Superior temporal gyrus (tissue), 1 donor: ENCODE results near the gene NTN1.

ENCODE experiments used
- DNase-seq: peaks from one replicate; pipeline ENCODE4 v3.0.0-alpha.2; 2016; ENCODE audit errors: extremely low spot score

The NTN1 gene

DNA sequence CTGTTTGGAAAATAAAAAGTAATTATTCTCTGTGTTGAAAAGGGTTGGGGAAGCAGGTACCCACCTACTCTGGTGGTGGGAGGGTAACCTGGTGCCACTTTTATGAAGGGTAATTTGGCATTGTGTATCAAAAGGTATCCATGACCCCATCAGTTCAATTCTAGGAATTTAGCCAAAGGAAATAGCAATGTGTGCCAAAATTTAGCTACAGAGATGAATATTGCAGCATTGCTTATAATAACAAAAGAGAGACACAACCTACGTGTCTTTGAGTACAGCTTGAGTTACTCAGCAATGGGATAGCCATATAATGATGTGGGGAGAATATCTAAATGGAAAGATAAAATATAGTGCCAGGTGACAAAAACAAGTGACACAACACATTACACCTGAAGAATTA is 170.7 kb downstream of the NTN1 start:
- DNase-seq, result no peak

DNA sequence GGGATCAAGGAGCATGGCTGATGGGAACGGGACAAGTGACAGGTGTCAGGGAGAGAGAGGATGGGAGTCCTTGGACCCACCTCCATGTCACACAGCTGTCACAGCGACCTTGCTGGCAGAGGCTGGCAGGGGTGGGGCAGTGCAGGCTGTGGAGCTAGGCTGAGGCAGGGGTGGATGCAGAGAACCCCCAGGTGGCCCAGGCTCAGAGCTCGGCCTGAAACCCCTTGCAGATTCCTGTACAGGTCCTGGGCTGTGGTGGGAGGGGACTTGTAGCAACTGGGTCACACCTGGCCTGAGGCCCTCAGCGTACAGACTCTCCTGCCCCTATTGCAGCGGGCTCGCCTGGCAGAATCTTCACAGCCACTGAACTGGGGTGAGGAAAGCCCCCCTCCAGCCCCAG is 174.1 kb downstream of the NTN1 start:
- no peak for DNase-seq

DNA sequence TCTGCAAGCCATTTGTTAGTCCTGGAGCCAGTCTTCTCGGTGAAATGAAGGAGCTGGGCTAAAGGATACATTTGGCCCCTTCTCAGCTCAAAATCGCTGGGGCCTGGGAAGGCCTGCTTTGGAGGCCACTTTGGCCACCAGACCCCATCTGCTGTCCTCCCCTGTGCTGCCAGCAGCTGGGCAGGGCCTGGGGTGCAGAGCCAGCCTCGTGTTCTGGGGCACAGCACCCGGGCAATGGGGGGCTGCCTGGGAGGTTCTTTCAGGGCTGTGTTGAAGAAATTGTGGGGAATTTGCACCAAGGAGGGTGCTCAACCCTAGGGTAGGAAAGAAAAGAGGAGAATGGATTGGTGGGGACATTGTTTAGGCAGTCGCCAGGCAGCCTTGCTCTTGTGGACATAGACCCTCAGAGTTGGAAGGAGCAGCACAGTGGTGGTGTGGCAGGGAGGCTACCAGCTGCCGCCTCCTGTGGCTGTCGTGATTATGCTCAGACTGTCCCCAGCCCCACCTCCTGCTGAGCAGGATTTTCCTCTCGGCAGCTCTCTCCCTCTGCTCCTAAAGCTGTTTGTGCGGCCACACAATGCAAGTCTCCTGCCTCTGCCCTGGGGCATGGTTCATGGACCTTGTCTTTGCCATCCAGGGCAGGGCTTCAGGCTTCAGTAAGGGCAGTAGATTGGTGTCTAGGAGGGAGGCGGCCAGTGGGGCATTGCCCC is 174.8 kb downstream of the NTN1 start:
- DNase-seq, result no peak

DNA sequence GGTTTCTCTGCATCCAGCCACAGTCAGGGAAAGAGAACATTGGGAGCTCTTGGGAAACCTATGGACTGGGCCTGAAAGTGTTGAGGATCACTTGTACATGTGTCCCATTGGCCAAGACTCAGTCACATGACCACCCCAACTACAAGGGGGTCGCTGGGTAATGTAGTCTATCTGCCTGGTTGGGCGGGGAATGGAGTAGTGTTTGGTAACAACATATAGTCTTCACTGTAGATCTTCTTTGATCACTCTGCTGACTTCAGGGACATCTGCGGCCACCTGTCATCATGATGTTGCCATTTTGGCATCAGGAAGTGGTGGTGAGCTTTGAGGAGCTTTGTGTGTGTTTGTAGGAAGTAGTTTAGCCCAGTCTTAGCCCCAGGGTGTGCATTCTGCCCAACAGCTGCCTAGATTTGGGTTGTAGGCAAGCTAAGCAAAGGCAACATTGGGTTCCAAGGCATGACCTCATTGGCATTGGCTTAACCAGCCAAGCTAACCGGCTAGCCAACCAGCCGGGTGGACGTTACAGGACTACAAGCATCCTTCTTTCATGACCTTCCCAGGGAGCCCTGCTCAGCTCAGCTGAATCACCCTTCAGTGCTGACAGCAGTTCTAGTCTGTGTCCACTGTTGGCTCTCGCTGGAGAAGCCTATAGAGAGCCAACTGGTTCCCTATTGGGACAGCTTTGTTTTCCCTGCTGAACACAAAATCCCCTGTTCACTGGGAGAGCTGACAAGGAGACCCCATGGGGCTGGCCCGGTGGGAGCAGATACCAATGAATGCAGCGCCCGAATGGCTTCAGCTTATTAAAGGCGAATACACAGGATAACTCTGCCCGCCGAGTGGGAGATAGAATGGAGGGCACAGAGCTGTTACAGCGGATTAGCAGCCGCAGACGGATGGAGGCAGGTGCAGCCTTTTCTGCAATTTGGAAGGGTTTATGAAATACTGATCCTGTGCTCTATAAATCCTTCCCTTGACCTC is 178.6 kb downstream of the NTN1 start:
- no peak for DNase-seq

DNA sequence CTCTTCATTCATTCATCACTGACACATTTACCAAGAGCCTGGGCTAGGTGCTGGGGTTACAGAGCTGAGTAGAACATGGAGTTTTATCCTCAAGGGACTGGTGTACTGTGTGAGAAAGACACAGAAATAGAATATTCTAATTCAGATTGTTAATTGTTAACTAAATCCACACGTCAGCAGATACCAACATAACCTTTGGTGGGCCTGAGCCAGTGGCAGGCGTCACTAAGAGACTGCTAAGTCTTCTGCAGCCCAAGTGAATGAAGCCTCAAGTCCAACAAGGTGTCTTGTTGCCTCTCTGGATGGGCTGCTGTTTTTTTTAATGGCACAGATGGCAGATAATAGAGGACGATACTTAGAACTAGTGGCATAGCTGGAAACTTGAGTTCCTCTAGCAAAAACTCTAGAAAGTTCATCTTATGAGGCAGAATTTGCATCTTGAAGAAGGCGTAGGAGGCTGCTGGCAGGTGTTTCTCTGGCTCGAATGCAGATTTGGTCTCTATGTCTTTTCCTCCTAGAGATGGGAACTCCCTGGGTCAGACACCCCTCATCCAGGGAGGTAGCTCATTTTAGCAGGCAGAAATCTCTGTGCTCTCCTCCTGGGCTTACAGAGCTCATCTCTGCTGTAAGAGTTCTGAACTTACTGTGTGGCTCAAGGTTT is 179.5 kb downstream of the NTN1 start:
- DNase-seq, result no peak

DNA sequence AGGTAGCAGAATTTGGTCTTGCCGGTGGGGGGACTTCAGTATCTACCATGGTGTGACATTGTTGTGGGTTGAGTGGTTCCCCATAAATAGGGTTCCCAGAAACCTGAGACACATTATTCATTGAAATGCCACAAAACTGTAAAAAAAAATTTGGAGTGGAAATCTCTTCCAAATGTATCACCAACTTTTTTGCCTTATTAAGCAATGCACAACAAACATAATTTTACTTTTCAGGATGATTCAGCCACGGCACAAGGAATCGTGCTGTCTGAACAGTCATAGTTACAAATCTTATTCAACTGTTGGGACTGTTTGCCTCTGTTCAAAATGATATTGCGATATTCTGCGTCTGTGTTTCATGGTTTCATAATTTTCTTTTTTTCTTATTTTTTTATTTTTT is 181.2 kb downstream of the NTN1 start:
- DNase-seq, result no peak

DNA sequence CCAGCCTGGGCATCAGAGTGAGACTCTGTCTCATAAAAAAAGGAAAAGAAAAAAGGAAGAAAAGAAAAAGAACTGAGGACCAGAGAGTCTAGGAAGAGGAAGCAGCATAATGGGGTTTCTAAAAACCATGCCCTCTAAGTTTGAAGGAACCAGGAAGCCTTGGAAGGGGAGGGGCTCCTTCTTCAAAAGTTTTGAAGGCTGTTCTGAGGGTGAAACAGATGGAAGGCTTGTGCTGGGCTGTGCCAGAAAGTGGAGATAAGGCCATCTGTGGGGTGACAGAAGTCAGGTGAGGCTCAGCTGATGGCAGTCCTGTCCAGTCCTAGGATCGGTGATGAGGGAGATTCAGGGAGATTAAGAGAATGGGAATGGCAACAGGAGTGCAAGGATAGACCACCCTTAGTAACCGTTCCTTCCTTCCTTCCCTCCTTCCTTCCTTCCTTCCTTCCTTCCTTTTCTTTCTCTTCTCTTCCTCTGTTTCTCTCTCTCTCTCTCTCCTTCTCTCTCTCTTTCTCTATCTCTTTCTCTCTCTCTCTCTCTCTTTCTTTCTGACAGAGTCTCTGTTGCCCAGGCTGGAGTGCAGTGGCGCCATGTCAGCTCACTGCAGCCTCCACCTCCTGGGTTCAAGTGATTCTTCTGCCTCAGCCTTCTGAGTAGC is 182.6 kb downstream of the NTN1 start:
- DNase-seq, result no peak

DNA sequence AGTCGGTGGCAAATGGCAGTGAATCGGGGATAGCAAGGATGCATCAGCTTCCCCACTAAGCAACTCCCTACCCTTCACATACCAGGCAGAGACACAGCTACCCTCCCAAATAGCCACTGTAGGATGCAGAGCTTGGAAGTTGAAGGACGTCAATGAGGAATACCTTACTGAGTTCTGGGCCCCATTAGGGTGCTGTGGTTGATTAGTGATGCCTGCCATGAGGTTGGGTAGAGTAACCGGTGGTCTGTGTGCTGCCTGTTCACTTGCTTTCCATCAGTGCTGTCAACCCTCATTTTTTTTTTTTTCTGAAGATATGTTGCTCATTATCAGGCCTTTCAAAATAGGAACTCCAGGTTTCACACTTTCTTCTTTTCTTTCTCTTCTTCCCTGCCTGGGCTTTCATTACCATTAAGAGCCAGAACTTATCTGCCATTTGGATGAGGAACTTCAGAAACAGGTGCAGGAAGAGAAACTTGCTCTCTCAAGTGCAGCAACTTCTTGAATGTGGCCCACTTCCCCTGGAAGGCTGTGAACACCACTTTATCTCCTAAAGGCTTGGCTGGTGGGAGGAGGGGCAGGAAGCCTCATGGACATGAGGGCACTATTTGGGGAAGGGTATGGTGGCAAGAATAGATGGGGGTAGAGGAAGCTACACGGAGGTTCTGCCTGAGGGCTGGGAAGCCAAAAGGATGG is 183.5 kb downstream of the NTN1 start:
- DNase-seq, result no peak

DNA sequence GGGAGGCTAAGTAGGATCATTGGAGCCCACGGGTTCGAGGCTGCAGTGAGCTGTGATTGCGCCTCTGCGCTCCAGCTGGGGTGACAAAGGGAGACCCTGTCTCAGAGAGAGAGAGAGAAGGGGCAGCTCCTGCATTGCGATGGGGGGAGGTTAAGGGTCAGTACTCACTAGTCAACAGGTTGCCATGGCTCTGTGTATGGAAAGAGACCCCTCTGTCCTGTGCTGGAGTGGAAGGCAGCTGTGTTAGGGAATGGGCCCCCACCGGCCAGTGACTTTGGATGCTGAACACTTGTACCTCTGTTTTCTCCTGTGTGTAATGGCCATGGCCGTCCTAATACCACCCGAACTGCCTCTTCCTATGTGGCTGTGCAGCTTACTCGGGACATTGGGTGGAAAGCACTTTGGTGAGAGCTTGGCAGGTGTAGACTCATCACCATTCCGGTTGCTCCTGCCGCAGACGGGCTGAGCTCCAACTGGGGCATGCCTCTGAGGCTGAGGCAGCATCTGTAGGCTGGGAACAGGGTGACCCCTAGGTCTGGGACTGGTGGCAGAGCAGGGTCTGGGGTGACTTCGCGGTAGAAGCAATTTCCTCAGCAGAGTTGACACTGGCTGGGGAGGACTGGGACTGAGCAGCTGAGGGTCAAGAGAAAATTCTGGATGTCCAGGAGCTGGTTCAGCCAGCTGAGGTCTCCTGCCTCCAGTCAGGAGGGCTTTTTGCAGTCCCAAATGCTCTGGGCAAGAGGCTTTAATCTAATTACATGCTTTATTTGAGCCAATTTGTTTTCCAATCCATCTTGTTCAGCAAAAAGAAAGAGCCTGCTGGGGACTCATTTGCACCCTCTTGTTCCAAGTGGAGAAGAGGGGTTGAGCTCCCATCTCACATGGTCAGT is 184.5 kb downstream of the NTN1 start:
- DNase-seq, result no peak

DNA sequence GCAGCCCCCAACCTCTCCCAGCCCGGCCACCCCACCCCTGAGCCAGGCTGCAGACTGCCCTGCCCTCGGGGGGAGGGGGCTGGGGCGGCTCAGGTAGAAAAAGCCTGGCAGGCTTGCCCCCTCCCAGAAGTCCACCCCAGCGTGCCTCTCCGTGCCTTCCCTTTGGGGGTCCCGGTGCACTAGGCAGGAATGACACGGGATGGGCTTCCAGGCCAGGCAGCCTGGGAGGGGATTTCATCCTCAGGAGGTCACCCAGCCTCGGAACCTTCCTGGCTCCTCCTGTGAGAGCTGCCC is 185.0 kb downstream of the NTN1 start:
- no peak for DNase-seq

DNA sequence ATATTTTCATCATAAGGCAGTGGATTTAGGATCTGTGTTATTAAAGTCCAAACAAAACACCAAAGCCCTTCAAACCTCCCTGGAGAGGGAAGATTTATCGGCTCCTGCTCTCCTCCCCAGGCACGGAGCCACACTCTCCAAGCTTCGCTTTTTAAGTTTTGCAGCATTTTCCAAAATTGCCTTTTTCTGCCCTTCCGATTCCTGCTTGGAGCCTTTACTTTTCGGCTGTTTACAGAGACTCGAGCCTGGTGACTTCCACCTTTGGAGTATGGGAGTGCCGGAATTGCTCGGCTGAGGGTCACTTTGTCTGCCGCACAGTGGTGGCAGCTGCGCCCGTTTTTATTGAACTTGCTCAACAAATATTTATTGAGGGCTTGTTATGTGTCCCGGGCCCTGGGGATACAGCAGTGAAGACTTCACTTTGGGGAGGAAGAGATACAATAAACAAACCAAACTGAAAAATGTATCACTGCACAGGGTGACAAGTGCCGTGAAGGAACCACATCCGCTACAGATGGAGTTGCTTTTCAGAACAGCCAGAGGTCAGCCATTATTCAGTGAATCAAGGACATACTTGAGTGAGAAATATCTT is 185.5 kb downstream of the NTN1 start:
- no peak for DNase-seq

DNA sequence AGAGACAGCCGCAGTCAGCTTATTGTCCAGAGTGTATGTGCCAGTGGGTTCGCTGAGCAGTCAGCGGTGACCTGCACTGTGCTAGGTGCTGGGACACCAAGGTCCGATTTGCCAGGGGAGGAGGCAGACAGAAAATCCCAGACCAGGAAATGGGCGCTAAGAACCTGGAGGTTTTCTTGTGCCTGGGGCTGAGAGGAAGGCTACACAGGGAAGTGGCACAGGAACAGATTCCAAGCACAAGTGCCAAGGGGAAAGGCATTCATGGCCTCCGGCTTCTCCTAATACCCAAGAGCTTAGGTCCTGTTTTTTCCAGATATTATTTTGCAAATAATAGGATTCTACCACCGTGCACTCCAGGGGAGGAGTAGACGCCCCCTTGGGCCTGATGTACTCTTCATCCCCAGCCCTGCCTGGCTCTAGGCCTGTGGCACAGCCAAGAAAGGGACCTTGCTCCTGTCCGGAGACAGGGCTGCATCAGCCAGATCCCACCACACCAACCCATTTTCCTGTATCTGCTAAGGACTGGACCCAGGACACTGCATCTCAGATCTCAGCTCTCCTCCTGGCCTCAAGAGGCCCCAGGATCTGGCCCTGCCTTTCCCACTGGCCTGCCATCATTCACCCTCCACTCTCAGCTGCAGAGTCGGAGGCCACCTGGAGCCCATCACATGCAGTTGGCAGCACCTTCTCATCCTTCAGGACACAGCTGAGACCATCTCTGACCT is 187.2 kb downstream of the NTN1 start:
- no peak for DNase-seq

DNA sequence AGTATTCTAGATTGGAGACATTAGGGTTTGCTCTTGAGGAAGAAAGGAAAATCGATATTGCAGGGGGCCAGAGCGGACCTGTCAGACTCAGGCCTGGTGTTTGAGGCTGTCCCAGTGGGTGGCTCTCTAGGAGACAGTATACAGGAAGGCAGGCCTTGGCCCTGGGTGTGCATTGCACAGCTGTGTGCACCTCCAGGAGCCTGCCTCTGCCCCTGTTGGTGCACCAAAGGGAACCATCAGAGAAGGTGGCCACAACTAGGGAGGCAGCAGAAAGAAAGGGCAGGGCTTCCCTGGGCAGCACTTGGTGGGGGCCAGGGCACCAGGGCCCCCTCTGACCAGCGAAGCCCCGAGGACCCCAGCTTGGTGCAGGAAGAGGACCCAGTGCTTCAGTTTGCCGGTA is 188.0 kb downstream of the NTN1 start:
- no peak for DNase-seq

DNA sequence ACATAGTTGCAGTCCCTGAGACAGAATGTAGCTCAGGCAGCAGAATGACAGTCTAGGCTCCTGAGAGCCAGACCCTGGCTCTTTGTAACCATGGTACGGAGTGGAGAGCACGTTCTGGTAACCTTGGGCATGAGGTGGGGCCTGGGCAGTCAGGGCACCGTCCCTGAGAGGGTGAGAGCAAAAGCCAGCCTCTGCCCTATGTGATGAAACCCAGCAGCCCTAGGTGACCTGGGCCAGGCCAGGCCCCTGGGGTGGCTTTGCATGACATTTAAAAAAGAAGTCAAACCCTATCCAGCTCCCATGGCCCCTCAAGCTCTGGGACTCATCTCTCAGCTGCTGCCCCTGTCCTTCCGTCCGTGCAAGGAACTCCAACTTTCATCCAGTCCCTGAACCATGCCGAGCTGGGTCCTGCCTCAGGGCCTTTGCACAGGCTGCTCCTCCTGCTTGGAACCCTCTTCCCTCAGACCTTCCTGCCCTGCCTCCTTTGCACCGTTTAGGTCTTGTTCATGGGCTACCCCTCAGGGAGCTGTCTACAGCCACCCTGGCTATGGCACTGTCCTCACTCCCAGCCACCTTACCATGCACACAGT is 188.6 kb downstream of the NTN1 start:
- DNase-seq, result no peak

DNA sequence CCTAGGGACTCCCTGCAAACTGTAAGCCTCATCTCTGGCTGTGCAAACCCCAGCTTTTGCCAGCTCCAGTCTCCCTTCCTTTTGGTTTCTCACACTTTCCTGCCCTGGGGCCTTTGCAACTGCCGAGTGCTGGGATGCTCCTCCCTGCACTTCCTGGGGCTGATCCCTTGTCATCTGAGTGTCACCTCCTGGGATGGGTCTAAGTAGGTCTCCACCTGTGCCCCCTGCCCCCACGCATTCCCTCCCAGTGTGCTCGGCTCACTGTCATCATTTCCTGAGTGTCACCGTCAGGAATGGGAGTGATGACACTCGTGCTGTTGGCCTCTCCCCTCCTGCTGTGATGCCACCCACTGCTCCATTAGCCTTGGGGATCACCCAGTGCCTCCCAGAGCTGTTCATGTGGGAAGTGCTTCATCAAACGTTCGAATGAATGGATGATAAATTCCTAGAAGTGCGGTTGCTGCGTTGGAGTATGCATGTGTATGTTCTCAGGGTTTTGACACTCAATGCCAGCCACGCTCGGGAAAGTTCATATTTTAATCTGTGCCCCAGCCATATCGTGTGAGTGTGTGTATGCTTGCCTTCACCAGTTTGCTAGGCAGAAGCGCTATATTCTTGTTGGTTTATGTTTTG is 189.9 kb downstream of the NTN1 start:
- DNase-seq, result no peak

DNA sequence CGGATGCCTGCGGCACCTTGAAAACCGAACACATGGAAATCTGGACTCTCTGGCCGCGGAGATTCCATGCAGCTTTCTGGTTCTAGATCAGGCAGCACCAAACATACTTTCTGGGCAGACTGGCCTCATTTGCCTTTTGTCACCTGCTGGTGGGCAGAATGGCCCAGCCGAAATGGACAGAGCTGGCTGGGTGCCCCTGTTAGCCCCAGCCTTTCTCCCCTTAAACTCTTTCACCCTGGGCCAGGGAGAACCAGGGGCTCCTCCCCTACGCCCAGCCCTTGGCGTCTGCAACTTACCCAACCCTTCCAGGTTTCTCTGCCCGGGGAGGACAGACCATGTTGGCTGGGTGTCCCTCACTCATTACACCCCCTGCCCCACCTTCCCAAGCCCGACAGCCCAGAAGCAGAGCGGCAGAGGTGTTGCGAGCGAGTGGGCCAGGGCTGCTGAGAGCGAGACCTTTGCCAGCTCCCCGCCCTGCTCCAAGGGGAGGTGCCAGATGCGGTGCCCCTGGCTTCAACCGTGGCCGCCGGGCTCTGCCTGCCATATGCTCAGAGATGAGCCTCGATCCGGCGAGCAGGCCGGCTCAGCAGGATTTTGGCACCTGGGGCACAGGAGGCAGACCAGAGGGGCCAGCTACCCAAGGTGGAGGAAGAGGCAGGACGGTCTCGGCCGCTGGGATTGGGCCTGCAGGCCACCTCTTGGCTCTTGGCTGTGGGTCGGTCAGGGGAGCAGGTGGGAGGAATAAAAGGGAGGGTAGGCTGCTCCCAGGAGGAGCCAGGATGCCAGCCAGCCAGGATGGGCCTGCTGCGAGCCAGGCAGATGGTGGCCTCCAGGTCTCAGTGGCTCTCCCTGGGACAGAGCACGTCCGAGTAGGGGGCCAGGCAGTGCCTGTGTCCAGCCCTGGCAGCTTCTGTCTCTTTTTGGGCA is 191.3 kb downstream of the NTN1 start:
- DNase-seq, result no peak

DNA sequence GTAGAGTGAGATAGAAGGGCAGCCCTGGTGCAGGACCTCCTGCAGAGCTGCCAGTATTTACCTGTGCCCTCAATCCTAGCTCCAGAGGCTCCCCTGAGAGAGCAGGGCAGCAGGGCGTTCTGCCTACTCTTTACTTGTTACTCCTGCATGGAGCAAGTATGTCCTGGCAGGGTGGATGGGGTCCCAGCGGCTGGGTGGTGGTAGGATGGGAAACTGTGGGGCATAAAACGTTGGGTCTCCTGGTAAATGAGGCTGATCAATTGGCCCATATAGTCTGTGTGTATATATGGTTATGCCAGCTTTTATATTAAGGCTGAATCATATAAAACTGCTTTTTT is 192.0 kb downstream of the NTN1 start:
- DNase-seq, result no peak

DNA sequence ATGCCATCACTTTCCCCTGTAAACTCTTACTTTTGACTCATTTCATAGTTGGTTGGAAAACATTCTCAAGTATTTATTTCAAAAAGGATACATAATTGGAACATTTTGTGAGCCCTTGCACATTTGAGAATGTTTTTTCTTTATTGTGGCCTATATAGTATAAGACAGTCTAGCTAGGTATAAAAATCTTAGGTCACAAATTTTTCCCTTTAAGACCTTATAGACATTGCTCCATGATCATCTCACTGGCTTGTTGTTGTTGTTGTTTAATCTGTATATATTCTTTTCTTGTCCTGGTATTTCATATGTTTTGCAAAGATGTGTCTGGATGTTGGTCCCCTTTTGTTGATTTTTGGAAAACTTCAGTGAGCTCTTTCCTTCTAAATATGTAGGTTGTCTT is 194.2 kb downstream of the NTN1 start:
- DNase-seq, result no peak
